ENCODE data around the gene SLC25A43.

SLC25A43 gene

DNA sequence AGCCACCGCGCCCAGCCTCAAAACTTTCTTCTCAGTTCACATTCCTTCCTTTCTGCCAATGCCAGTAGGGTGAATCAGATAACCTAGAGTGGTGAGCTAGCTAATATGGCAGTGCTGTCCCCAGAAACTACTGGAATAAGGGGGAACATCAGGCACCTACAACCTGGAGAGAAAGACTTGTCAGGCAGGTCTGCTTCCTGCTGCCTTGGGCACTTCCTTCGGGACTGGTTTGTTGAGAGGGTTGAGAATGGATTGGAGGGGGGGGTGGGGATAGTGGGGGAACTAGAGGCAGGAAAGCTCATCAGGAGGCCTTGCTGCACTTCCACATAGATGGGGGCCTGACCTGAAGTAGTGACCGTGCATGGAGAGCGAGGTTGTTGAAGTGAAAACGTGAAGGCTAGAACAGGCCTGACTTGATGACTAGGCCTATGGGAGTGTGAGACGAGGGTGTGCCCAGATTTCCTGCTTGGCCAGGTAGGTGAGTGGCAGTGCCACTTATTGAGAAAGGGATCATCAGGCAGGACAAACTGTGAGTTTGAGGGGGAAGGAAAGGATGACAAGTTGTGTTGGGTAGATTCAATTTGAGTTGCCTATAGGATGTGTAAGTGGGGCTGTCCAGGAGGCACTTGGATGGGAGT lies 102.5 kb downstream of the SLC25A43 start:
- no peak for DNase-seq

DNA sequence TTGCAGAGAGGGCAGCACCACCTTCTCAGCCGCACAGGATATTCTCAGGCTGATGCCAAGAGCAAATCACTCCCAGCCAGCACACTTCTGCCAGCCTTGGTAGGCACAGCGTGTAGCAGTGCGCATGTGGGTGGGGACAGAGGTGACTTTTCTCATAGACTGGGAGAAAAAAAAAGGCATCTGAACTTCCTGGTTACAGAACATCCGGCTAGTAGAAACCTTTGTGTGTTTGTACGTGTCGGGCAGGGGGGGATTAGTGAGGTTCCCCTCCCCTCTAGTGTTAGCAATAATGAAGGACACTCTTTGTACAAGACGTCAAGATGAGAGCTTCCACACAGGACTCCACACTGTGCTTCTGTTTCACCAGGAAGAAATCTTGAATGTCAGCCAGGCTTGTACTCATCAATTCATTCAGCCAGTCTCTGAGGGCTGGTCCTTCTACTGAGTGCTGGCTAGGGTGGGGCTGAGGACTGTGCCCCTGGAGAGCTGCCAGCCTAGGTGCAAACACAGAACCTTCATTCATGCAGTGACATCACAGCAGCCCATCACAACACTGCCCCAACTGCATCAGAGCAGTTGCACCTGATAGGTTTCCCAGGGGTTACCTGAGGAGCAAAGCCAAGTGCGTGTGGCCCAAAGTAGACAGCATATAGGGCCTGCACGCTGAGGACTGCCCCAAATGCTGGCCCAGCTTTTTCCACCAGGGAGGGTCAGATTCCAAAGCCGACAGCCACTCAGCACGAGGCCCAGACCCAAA lies 103.8 kb downstream of the SLC25A43 start:
- DNase-seq, result no peak

DNA sequence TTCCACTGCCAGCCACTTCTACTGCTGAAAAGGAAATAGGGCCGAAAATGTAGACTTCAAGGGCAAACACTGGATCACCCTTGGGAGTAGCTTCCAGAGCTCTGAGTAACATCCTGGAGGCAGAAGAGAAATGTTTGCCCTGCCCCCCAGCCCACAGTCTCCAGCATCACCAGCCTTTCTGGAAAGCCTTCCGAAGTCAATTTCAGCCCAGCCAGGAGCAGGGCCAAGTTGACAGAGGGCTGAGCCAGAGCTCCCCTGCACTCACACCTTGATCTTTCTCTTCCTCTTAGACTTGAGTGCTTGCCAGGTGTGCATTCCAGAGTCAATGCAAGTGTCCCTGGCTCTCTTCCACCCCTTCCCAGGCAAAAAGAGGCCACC lies 104.3 kb downstream of the SLC25A43 start:
- DNase-seq, result no peak
